HUES48 (cell line): ENCODE data around the gene PPP1R16B.

Source experiments
- H3K27ac ChIP-seq: one replicate; pipeline ENCODE4 v1.7.0; 2013; ENCODE audit warnings: low read depth, low read length, inconsistent platforms
- H3K27me3 ChIP-seq: 2 replicates; pipeline ENCODE4 v1.6.1; 2013; ENCODE audit warnings: mild to moderate bottlenecking, low read length; ENCODE audit not compliant: control insufficient read depth, insufficient read depth
- H3K36me3 ChIP-seq: 2 replicates; pipeline ENCODE4 v1.6.1; 2013; ENCODE audit warnings: low read length; ENCODE audit not compliant: control insufficient read depth, insufficient read depth
- H3K4me1 ChIP-seq: 2 replicates; pipeline ENCODE4 v1.6.1; 2013; ENCODE audit warnings: mild to moderate bottlenecking, low read length; ENCODE audit not compliant: control insufficient read depth, insufficient read depth
- H3K4me3 ChIP-seq: 2 replicates; pipeline ENCODE4 v1.5.1; 2013; ENCODE audit warnings: mild to moderate bottlenecking, low read depth, low read length
- H3K9ac ChIP-seq: 2 replicates; pipeline ENCODE4 v1.6.1; 2013; ENCODE audit warnings: mild to moderate bottlenecking, low read depth, low read length, moderate library complexity
- H3K9me3 ChIP-seq: 2 replicates; pipeline ENCODE4 v1.6.1; 2013; ENCODE audit warnings: low read length; ENCODE audit not compliant: control insufficient read depth, insufficient read depth

Gene PPP1R16B

GRCh38 chr20:38866265-38867061 lies 61.0 kb downstream of the PPP1R16B start:
- Histone ChIP-seq H3K9ac (no peak overlapping the region), H3K4me3 (no peak overlapping the region), H3K4me1 (peaks cover 10% of the 10 kb centered on the region), H3K9me3 (no peaks in the 10 kb centered on the region), H3K27me3 (no peaks in the 10 kb centered on the region), H3K27ac (no peak overlapping the region), H3K36me3 (no peaks in the 10 kb centered on the region)

- no peaks in the 10 kb centered on the region for H3K36me3 ChIP-seq
- H3K27ac ChIP-seq = no peak overlapping the region
- H3K27me3 ChIP-seq = no peaks in the 10 kb centered on the region
- no peak overlapping the region for H3K9ac ChIP-seq
- no peaks in the 10 kb centered on the region for H3K9me3 ChIP-seq
- peaks cover 15% of the 10 kb centered on the region for H3K4me1 ChIP-seq
- no peak overlapping the region for H3K4me3 ChIP-seq
Observed at GRCh38 chr20:38867062-38867359, 61.5 kb downstream of the PPP1R16B start.

- Histone ChIP-seq H3K36me3 (no peaks in the 10 kb centered on the region), H3K4me1 (peaks cover 20% of the 10 kb centered on the region), H3K4me3 (no peak overlapping the region), H3K9me3 (no peaks in the 10 kb centered on the region), H3K27ac (no peak overlapping the region), H3K27me3 (no peaks in the 10 kb centered on the region), H3K9ac (no peak overlapping the region)
Observed at GRCh38 chr20:38870733-38871559, 65.4 kb downstream of the PPP1R16B start.

GRCh38 chr20:38871560-38871953 lies 66.1 kb downstream of the PPP1R16B start:
- Histone ChIP-seq H3K9me3 (no peaks in the 10 kb centered on the region), H3K4me1 (peaks cover 20% of the 10 kb centered on the region), H3K36me3 (no peaks in the 10 kb centered on the region), H3K27ac (no peak overlapping the region), H3K4me3 (no peak overlapping the region), H3K9ac (no peak overlapping the region), H3K27me3 (no peaks in the 10 kb centered on the region)

- peaks cover 20% of the 10 kb centered on the region for H3K4me1 ChIP-seq
Observed at GRCh38 chr20:38872036-38872435, 66.5 kb downstream of the PPP1R16B start.

GRCh38 chr20:38872491-38873049 lies 67.1 kb downstream of the PPP1R16B start:
- Histone ChIP-seq H3K4me1 (peaks cover 20% of the 10 kb centered on the region), H3K9ac (no peak overlapping the region), H3K36me3 (no peaks in the 10 kb centered on the region), H3K4me3 (no peak overlapping the region), H3K27me3 (no peaks in the 10 kb centered on the region), H3K27ac (no peak overlapping the region), H3K9me3 (no peaks in the 10 kb centered on the region)

More at GRCh38 chr20:38872036-38872435, 66.5 kb downstream of the PPP1R16B start:
- H3K27me3 ChIP-seq = no peaks in the 10 kb centered on the region
- H3K27ac ChIP-seq = no peak overlapping the region
- no peak overlapping the region for H3K4me3 ChIP-seq
- no peaks in the 10 kb centered on the region for H3K36me3 ChIP-seq
- no peaks in the 10 kb centered on the region for H3K9me3 ChIP-seq
- H3K9ac ChIP-seq = no peak overlapping the region

GRCh38 chr20:38873050-38873581 lies 67.6 kb downstream of the PPP1R16B start:
- Histone ChIP-seq H3K9me3 (no peaks in the 10 kb centered on the region), H3K9ac (no peak overlapping the region), H3K4me1 (peaks cover 20% of the 10 kb centered on the region), H3K27ac (no peak overlapping the region), H3K36me3 (no peaks in the 10 kb centered on the region), H3K4me3 (no peak overlapping the region), H3K27me3 (no peaks in the 10 kb centered on the region)

GRCh38 chr20:38874460-38875174 lies 69.1 kb downstream of the PPP1R16B start:
- Histone ChIP-seq H3K9ac (no peak overlapping the region), H3K9me3 (no peaks in the 10 kb centered on the region), H3K27ac (no peak overlapping the region), H3K4me1 (peaks cover 20% of the 10 kb centered on the region), H3K27me3 (no peaks in the 10 kb centered on the region), H3K36me3 (no peaks in the 10 kb centered on the region), H3K4me3 (no peak overlapping the region)

- no peaks in the 10 kb centered on the region for H3K36me3 ChIP-seq
- H3K9me3 ChIP-seq = no peaks in the 10 kb centered on the region
- H3K4me3 ChIP-seq = no peak overlapping the region
- no peak overlapping the region for H3K27ac ChIP-seq
- H3K9ac ChIP-seq = no peak overlapping the region
- H3K27me3 ChIP-seq = no peaks in the 10 kb centered on the region
- H3K4me1 ChIP-seq = peaks cover 20% of the 10 kb centered on the region
Observed at GRCh38 chr20:38875175-38875993, 69.9 kb downstream of the PPP1R16B start.

- Histone ChIP-seq H3K4me3 (no peak overlapping the region), H3K36me3 (no peaks in the 10 kb centered on the region), H3K27ac (no peak overlapping the region), H3K9ac (no peak overlapping the region), H3K9me3 (no peaks in the 10 kb centered on the region), H3K27me3 (no peaks in the 10 kb centered on the region), H3K4me1 (peaks cover 5% of the 10 kb centered on the region; the same call in 1 of the 2 replicates)
Observed at GRCh38 chr20:38877483-38877882, 72.0 kb downstream of the PPP1R16B start.
